ENCODE data around the gene ANKAR.

GRCh38 chr2:189638301-189639006, 36.0 kb upstream of the ANKAR start:
- TF ChIP-seq EZH2 (IDR thresholded peaks at IDR 0.05; ENCODE audit: low read depth, unreplicated experiment) (no peak), CTCF (conservative IDR thresholded peaks at IDR 0.05; ENCODE audit: low read depth in 2 of 2) (no peak), REST (IDR thresholded peaks at IDR 0.05; ENCODE audit: unreplicated experiment) (no peak), ZNF114 (CRISPR knock-in tag; IDR thresholded peaks at IDR 0.05) (no peak), CREB1 (CRISPR knock-in tag; IDR thresholded peaks at IDR 0.05; ENCODE audit: low read depth) (no peak), JUNB (IDR thresholded peaks at IDR 0.05; ENCODE audit: unreplicated experiment) (no peak)
